Chondrocyte (in vitro differentiated cells): ENCODE measurements around the gene P4HB. TPM values are rescaled to one million over a fixed set of nuclear protein-coding genes. Genes with fewer than 3 reads are reported as not detected.

ENCODE experiments used
- DNase-seq: peaks from one replicate; pipeline ENCODE4 v3.0.0; 2021; ENCODE audit warnings: mixed read lengths, low spot score
- H3K27ac Mint-ChIP-seq: one replicate; pipeline ENCODE4 v1.8.0; 2021; ENCODE audit warnings: mild to moderate bottlenecking, moderate library complexity, mixed read lengths; ENCODE audit not compliant: unreplicated experiment
- H3K27me3 Mint-ChIP-seq: 2 replicates; pipeline ENCODE4 v1.8.0; 2021; ENCODE audit warnings: low read depth, mixed read lengths
- H3K36me3 Mint-ChIP-seq: 2 replicates; pipeline ENCODE4 v1.8.0; 2021; ENCODE audit warnings: low read depth, mixed read lengths
- H3K4me1 Mint-ChIP-seq: 2 replicates; pipeline ENCODE4 v1.8.0; 2021; ENCODE audit warnings: low read depth, mild to moderate bottlenecking, mixed read lengths
- H3K4me3 Mint-ChIP-seq: one replicate; pipeline ENCODE4 v1.8.0; 2021; ENCODE audit warnings: mild to moderate bottlenecking, moderate library complexity, mixed read lengths; ENCODE audit not compliant: unreplicated experiment
- H3K9me3 Mint-ChIP-seq: 2 replicates; pipeline ENCODE4 v1.8.0; 2021; ENCODE audit warnings: low read depth, mixed read lengths
- total RNA-seq: library from RNA; stranded (reverse); gene quantifications from 3 replicates; pipeline ENCODE4 v1.2.1, GENCODE V29; 2021
- TF ChIP-seq, protein P1 (sequence below): fragments of 200-600 bp; sonication (generic); IDR thresholded peaks from 2 replicates; pipeline ENCODE4 v1.5.0; 2021; ENCODE audit warnings: antibody characterized with exemption, mild to moderate bottlenecking, moderate library complexity

P4HB gene
- total RNA-seq, 1 donor from 2014 or later = 1,012 TPM

DNA sequence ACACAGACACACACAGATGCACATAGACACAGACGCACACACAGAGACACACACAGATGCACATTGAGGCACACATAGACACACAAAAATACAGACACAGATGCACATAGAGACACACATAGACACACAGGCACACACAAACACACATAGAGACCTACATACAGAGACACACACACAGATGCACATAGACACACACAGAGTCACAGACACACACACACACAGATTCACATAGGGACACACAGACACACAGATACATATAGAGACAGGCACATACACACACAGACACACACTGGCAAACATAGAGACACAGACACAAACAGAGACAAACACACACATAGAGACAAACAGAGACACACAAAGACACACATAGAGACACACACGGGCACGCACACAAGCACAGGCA, 66.3 kb downstream of the P4HB start:
- TF ChIP-seq, protein P1, sequence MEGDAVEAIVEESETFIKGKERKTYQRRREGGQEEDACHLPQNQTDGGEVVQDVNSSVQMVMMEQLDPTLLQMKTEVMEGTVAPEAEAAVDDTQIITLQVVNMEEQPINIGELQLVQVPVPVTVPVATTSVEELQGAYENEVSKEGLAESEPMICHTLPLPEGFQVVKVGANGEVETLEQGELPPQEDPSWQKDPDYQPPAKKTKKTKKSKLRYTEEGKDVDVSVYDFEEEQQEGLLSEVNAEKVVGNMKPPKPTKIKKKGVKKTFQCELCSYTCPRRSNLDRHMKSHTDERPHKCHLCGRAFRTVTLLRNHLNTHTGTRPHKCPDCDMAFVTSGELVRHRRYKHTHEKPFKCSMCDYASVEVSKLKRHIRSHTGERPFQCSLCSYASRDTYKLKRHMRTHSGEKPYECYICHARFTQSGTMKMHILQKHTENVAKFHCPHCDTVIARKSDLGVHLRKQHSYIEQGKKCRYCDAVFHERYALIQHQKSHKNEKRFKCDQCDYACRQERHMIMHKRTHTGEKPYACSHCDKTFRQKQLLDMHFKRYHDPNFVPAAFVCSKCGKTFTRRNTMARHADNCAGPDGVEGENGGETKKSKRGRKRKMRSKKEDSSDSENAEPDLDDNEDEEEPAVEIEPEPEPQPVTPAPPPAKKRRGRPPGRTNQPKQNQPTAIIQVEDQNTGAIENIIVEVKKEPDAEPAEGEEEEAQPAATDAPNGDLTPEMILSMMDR = no peak
- H3K27ac Mint-ChIP-seq = no peak overlapping the region
- no peaks in the 10 kb centered on the region for H3K27me3 Mint-ChIP-seq
- H3K9me3 Mint-ChIP-seq = no peaks in the 10 kb centered on the region
- H3K36me3 Mint-ChIP-seq = no peaks in the 10 kb centered on the region
- DNase-seq = no peak
- H3K4me3 Mint-ChIP-seq = no peak overlapping the region
- H3K4me1 Mint-ChIP-seq = no peaks in the 10 kb centered on the region

Other genes starting within 250 kb of the P4HB start
- 104 to 118 TPM (median 110 TPM) in 3 replicates for gene NPLOC4, start 223.4 kb downstream of the P4HB start, total RNA-seq
- 1.7 to 2.2 TPM (median 1.8 TPM) in 3 replicates for gene TSPAN10, start 223.3 kb downstream of the P4HB start, total RNA-seq
- not detected in 3 replicates for gene PDE6G, start 204.0 kb downstream of the P4HB start, total RNA-seq
- 24.2 to 32.7 TPM (median 26.5 TPM) in 3 replicates for gene OXLD1, start 193.9 kb downstream of the P4HB start, total RNA-seq
- gene CCDC137, start 193.8 kb downstream of the P4HB start, total RNA-seq = 13.8 to 19.1 TPM (median 15.4 TPM) in 3 replicates
- 29.5 to 32.6 TPM (median 32.5 TPM) in 3 replicates for gene ARL16, start 176.7 kb downstream of the P4HB start, total RNA-seq
- gene HGS, start 176.5 kb downstream of the P4HB start, total RNA-seq = 87.4 to 93.1 TPM (median 89.6 TPM) in 3 replicates
- gene MRPL12, start 157.2 kb downstream of the P4HB start, total RNA-seq = 38.7 to 48.6 TPM (median 41.8 TPM) in 3 replicates
- gene SLC25A10, start 148.3 kb downstream of the P4HB start, total RNA-seq = 5.6 to 8.5 TPM (median 5.7 TPM) in 3 replicates
- not detected in 3 replicates for gene GCGR, start 56.4 kb downstream of the P4HB start, total RNA-seq
- gene MCRIP1, start 27.2 kb downstream of the P4HB start, total RNA-seq = 122 to 133 TPM (median 131 TPM) in 3 replicates
- not detected in 3 replicates for gene PPP1R27, start 25.5 kb downstream of the P4HB start, total RNA-seq
- 452 to 481 TPM (median 476 TPM) in 3 replicates for gene ARHGDIA, start 10.8 kb upstream of the P4HB start, total RNA-seq
- 56.0 to 73.7 TPM (median 59.8 TPM) in 3 replicates for gene ALYREF, start 31.1 kb upstream of the P4HB start, total RNA-seq
- 120 to 132 TPM (median 122 TPM) in 3 replicates for gene ANAPC11, start 31.2 kb upstream of the P4HB start, total RNA-seq
- 0.48 to 1.3 TPM (median 1.3 TPM) in 3 replicates for gene NPB, start 41.7 kb upstream of the P4HB start, total RNA-seq
- gene PCYT2, start 50.9 kb upstream of the P4HB start, total RNA-seq = 28.5 to 32.5 TPM (median 28.8 TPM) in 3 replicates
- 14.5 to 16.0 TPM (median 15.8 TPM) in 3 replicates for gene SIRT7, start 57.6 kb upstream of the P4HB start, total RNA-seq
- 28.3 to 38.1 TPM (median 37.8 TPM) in 3 replicates for gene MAFG, start 67.2 kb upstream of the P4HB start, total RNA-seq
- 154 to 235 TPM (median 224 TPM) in 3 replicates for gene PYCR1, start 76.8 kb upstream of the P4HB start, total RNA-seq
- not detected in 3 replicates for gene MYADML2, start 86.7 kb upstream of the P4HB start, total RNA-seq
- 0.29 TPM in 1 of 3 replicates, not detected in the others for gene NOTUM, start 100.7 kb upstream of the P4HB start, total RNA-seq
- gene ASPSCR1, start 117.1 kb upstream of the P4HB start, total RNA-seq = 30.4 to 36.9 TPM (median 36.1 TPM) in 3 replicates
- gene CENPX, start 162.3 kb upstream of the P4HB start, total RNA-seq = 18.1 to 25.1 TPM (median 19.2 TPM) in 3 replicates
- gene LRRC45, start 162.8 kb upstream of the P4HB start, total RNA-seq = 7.9 to 12.8 TPM (median 8.2 TPM) in 3 replicates
- gene RAC3, start 171.1 kb upstream of the P4HB start, total RNA-seq = 14.9 to 32.7 TPM (median 32.3 TPM) in 3 replicates
- 52.8 to 59.8 TPM (median 58.2 TPM) in 3 replicates for gene DCXR, start 177.2 kb upstream of the P4HB start, total RNA-seq
- 29.7 to 47.4 TPM (median 45.2 TPM) in 3 replicates for gene RFNG, start 191.3 kb upstream of the P4HB start, total RNA-seq
- gene GPS1, start 191.4 kb upstream of the P4HB start, total RNA-seq = 79.8 to 103 TPM (median 82.8 TPM) in 3 replicates
- gene DUS1L, start 205.3 kb upstream of the P4HB start, total RNA-seq = 64.0 to 78.4 TPM (median 68.4 TPM) in 3 replicates
- 132 to 145 TPM (median 141 TPM) in 3 replicates for gene FASN, start 237.7 kb upstream of the P4HB start, total RNA-seq